ENCODE data around the gene CISD2. TPM values are rescaled to one million over a fixed set of nuclear protein-coding genes. Genes with fewer than 3 reads are reported as not detected.
A peak's percentile ranks its signal among the peaks of the same experiment; 100 is the strongest.
"Not testable (repeated sequence)": the region's sequence is repeated elsewhere in the genome, so short reads cannot be mapped to it uniquely, and the experiment has no call there.

The CISD2 gene, protein sequence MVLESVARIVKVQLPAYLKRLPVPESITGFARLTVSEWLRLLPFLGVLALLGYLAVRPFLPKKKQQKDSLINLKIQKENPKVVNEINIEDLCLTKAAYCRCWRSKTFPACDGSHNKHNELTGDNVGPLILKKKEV
- 10.4 TPM for total RNA-seq

DNA sequence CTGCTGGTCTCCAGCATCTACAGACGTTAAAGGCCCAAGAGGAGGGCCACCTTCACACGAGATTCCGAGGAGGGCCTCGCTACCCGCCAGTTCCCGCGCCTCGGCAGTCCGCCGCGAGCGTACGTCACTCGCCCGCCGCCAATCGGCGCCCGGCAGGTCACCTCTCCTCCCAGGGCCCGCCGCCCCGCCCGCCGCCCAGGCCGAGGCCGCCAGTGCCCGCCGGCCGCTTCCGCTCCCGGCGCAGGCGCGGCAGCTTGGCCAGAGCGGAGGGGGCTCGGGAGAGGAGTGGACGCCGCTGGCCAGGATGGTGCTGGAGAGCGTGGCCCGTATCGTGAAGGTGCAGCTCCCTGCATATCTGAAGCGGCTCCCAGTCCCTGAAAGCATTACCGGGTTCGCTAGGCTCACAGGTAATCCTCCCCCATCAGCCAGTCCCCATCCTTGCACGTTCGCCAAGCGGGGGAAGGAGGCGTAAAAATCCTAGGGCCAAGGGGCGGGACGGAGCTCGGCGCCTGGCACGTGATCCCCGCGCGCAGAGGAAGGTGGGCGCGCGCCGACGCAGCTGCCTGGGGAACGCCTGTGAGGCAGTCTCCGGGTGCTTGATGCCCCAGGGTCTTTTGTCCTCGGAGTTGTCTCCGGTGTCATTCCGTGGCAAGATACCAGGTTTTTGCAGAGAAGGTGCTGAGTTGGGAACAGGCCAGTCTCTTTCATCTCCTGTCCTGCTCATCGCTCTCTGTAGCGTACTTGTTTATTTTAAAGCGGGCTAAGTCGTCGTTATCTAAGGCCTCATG lies at the start of gene CISD2:
Gene CISD2, plus strand, starts transcription at position 212 of the 788 bp plus-strand sequence. Its CDS starts 93 bp downstream, at position 305.
- peak within 1 kb of the TSS; percentile 76 to 86 for H3K4me3 ChIP-seq
- no peaks in the 10 kb centered on the region for H3K27me3 ChIP-seq
- peak within 1 kb of the TSS; percentile 96 to 98 for H3K27ac ChIP-seq
- H3K36me3 ChIP-seq = no peaks in the 10 kb centered on the region
- intact Hi-C loops (cut with DNase I) = loop anchor here (1.0 to 2.0 kb wide), 5 partner anchors 41 to 524 kb away; partner anchors contain the start of genes NFKB1, SLC39A8 and SLC9B1
- H3K9me3 ChIP-seq = no peaks in the 10 kb centered on the region
- peak; percentile 71 to 95 for DNase-seq (ENCODE audit: low spot score in 2 of 2)
- TF ChIP-seq, protein P1, sequence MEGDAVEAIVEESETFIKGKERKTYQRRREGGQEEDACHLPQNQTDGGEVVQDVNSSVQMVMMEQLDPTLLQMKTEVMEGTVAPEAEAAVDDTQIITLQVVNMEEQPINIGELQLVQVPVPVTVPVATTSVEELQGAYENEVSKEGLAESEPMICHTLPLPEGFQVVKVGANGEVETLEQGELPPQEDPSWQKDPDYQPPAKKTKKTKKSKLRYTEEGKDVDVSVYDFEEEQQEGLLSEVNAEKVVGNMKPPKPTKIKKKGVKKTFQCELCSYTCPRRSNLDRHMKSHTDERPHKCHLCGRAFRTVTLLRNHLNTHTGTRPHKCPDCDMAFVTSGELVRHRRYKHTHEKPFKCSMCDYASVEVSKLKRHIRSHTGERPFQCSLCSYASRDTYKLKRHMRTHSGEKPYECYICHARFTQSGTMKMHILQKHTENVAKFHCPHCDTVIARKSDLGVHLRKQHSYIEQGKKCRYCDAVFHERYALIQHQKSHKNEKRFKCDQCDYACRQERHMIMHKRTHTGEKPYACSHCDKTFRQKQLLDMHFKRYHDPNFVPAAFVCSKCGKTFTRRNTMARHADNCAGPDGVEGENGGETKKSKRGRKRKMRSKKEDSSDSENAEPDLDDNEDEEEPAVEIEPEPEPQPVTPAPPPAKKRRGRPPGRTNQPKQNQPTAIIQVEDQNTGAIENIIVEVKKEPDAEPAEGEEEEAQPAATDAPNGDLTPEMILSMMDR (IDR thresholded peaks at IDR 0.05) = peak in 1 of 3 experiments; percentile 2
- H3K4me1 ChIP-seq = peaks cover 6 to 16% of the 10 kb centered on the region in 2 donors

DNA sequence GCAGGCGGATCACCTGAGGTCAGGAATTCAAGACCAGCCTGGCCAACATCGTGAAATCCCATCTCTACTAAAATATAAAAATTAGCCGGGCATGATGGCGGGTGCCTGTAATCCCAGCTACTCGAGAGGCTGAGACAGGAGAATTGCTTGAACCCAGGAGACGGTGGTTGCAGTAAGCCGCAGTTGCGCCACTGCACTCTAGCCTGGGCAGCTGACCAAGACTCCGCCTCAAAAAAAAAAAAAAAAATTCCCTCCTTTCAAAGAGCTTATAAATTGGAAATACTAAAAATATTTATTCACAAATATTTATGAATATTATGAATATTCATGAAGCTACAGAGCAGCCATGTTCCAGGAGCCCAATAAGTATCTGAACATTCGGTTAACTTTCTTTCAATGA lies 49.7 kb upstream of the CISD2 start:
- H3K27me3 ChIP-seq; H3K9me3 ChIP-seq; DNase-seq (ENCODE audit: low spot score in 2 of 2); intact Hi-C loops (cut with DNase I); H3K36me3 ChIP-seq: not testable (repeated sequence)
- Histone ChIP-seq H3K27ac (peak overlapping the region in 1 of 2 donors; percentile 43), H3K4me1 (peaks cover 13 to 75% of the 10 kb centered on the region in 2 donors), H3K4me3 (peak overlapping the region; percentile 17 to 38)

GRCh38 chr4:102819588-102820365 lies 49.0 kb upstream of the CISD2 start:
- peaks cover 13 to 69% of the 10 kb centered on the region in 2 donors for H3K4me1 ChIP-seq
- TF ChIP-seq, protein P1 (IDR thresholded peaks at IDR 0.05) = no peak
- H3K27ac ChIP-seq = peak overlapping the region in 1 of 2 donors; percentile 30
- DNase-seq (ENCODE audit: low spot score in 2 of 2) = no peak
- H3K4me3 ChIP-seq = peak overlapping the region; percentile 17 to 24
- intact Hi-C loops (cut with DNase I) = no loop called here
- H3K9me3 ChIP-seq = no peaks in the 10 kb centered on the region
- no peaks in the 10 kb centered on the region for H3K27me3 ChIP-seq
- peaks cover 0 to 7% of the 10 kb centered on the region in 2 donors for H3K36me3 ChIP-seq

- peaks cover 8 to 38% of the 10 kb centered on the region in 2 donors for H3K4me1 ChIP-seq
- intact Hi-C loops (cut with DNase I) = loop anchor here (2.0 kb wide), 1 partner anchor 393 kb away; no protein-coding TSS in a partner anchor
Measured at GRCh38 chr4:102823464-102823863, 45.3 kb upstream of the CISD2 start.

GRCh38 chr4:102823897-102824296 lies 44.9 kb upstream of the CISD2 start:
- H3K27ac ChIP-seq = peak overlapping the region; percentile 100
- no peaks in the 10 kb centered on the region for H3K9me3 ChIP-seq
- intact Hi-C loops (cut with DNase I) = loop anchor here (2.0 kb wide), 1 partner anchor 393 kb away; no protein-coding TSS in a partner anchor
- H3K4me1 ChIP-seq = peaks cover 7 to 38% of the 10 kb centered on the region in 2 donors
- DNase-seq (ENCODE audit: low spot score in 2 of 2) = no peak
- H3K27me3 ChIP-seq = no peaks in the 10 kb centered on the region
- peak overlapping the region; percentile 83 to 88 for H3K4me3 ChIP-seq
- peaks cover 0 to 4% of the 10 kb centered on the region in 2 donors for H3K36me3 ChIP-seq
- TF ChIP-seq, protein P1 (IDR thresholded peaks at IDR 0.05) = no peak

More at GRCh38 chr4:102823464-102823863, 45.3 kb upstream of the CISD2 start:
- no peaks in the 10 kb centered on the region for H3K27me3 ChIP-seq
- TF ChIP-seq, protein P1 (IDR thresholded peaks at IDR 0.05) = no peak
- DNase-seq (ENCODE audit: low spot score in 2 of 2) = no peak
- peaks cover 0 to 4% of the 10 kb centered on the region in 2 donors for H3K36me3 ChIP-seq
- peak overlapping the region in 1 of 2 donors; percentile 100 for H3K27ac ChIP-seq
- H3K4me3 ChIP-seq = peak overlapping the region; percentile 83 to 88
- no peaks in the 10 kb centered on the region for H3K9me3 ChIP-seq
